GM12875 (cell line): ENCODE measurements around the gene CMKLR1.

ENCODE experiments used
- H3K4me3 ChIP-seq: one replicate; pipeline ENCODE4 v1.5.1; 2011; ENCODE audit warnings: low read depth, low read length, control low read depth
- TF ChIP-seq, protein P1 (sequence below): IDR thresholded peaks from 2 replicates; pipeline ENCODE4 v1.5.1; 2011; ENCODE audit warnings: low read depth, mild to moderate bottlenecking, control low read depth, inconsistent platforms, low read length, moderate library complexity, borderline replicate concordance; ENCODE audit not compliant: insufficient read depth

Gene CMKLR1

DNA sequence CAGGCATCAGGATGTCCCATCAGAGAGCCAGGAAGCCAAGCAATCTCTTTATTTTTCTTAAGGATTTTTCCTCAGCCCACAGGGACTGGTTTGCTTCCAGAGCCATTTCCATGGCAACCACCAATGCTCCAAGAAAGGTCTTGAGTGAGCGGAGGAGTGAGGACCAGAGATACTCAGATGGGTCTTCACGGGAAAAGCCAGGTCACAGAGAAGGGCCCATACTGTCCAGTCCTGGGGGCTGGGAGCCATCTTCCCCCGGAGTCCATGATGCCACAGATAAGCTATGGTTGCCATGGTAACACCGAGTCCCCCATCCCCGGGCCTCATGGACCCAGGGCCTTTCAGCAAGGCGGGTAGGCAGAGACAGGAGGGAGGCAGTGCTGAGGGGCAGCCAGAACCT, 28.6 kb downstream of the CMKLR1 start:
- H3K4me3 ChIP-seq, result no peak overlapping the region
- TF ChIP-seq, protein P1, sequence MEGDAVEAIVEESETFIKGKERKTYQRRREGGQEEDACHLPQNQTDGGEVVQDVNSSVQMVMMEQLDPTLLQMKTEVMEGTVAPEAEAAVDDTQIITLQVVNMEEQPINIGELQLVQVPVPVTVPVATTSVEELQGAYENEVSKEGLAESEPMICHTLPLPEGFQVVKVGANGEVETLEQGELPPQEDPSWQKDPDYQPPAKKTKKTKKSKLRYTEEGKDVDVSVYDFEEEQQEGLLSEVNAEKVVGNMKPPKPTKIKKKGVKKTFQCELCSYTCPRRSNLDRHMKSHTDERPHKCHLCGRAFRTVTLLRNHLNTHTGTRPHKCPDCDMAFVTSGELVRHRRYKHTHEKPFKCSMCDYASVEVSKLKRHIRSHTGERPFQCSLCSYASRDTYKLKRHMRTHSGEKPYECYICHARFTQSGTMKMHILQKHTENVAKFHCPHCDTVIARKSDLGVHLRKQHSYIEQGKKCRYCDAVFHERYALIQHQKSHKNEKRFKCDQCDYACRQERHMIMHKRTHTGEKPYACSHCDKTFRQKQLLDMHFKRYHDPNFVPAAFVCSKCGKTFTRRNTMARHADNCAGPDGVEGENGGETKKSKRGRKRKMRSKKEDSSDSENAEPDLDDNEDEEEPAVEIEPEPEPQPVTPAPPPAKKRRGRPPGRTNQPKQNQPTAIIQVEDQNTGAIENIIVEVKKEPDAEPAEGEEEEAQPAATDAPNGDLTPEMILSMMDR, result no peak

DNA sequence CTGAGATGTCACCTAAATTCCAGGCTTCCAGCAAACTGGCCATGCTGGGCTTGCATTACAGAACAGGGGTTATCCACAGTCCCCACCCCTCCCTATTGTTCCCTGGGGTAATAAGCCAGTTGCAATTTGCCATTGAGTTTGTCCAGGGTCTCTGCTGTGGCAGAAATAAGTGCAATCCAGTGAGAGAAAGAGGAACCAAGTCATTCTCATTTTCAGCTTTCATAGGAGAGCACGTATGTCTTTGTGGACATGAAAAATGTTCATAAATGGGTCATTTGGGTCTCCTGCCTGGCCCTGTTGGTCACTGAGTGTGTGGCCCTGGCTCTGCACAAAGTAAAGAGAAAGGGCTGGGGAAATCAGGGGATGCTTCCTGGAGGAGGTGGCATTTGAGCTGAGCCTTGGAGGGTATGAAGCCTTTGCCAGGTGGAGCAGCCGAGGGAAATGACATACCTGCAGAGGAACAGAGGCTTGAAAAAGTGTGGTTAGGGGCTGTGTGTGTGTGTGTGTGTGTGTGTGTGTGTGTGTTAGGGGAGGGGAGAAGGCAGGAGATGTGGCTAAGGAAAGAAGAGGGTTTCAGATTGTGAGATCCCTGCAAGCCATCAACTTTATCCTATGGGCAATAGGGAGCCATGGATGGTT, 29.3 kb downstream of the CMKLR1 start:
- no peak overlapping the region for H3K4me3 ChIP-seq
- TF ChIP-seq, protein P1, result no peak

DNA sequence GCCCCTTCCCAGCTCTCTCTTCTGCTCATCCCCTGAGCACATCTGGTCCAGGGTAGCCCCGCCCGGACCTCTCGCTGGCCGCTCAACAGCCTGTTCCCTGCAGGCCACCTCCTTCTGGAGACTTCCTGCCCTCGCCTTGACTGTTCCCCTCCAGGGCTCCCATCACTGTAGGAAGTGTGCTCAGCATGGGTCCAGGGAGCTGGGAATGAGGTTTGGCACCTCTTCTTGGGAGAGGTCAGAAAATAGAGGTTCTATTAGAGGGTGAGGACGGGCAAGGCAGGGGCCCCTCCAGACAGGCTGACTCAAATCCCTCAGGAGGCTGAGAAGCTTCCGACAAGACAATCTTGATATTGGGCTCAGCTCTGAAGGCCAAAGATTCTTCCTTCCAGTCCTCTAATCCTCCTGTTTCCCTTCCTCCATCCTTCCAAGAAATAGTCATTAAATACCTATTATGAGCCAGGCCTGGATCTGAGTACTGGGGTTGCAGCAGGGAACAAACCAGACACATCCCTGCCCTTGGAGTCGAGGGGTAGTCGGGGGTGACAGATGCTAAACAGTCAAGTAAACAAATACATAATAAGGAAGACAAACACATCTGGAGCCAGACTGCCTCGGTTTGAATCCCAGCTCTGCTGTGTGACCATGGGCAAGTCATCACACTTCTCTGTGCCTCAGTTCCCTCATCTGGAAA, 30.6 kb downstream of the CMKLR1 start:
- TF ChIP-seq, protein P1, result no peak
- H3K4me3 ChIP-seq, result no peak overlapping the region

DNA sequence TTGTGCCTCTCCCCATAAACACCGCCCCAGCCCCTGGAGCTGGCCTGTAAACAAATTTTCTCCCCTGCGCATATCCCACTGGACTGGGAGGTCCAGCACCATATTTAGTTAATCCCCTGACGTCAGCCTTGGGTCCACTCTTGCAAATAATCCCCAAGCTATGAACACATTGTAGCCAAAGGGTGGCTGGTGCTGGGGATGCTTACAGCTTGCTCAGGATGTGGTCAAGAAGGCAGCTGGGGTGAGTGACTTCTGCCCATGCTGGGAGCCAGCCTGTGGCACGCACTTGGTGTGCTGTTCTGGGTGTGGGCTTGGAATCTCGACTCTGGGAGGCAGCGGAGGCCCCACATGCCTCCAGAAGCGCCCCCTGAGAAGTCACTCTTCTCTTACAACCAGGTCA, 32.1 kb downstream of the CMKLR1 start:
- TF ChIP-seq, protein P1, result no peak

DNA sequence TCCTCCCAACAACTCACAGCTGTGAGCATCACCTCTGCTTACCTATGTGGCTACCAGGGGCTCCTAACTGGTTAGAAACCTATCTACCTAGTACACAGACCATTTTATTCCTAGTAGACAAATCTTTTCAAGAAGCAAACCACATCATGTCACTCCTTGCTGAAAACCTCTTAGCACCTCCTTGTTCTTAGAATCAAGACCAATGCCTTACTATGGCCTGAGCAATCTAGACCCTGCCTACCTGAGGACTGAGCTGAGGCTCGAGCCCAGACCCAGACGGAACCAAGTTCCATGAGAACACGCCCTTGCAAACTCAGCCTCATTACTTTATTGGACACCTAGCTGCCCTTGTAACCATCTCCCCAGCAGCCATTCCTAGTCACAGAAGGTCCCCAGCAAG, 32.6 kb downstream of the CMKLR1 start:
- no peak overlapping the region for H3K4me3 ChIP-seq
- TF ChIP-seq, protein P1, result no peak

More for the DNA sequence above, 32.1 kb downstream of the CMKLR1 start:
- no peak overlapping the region for H3K4me3 ChIP-seq

DNA sequence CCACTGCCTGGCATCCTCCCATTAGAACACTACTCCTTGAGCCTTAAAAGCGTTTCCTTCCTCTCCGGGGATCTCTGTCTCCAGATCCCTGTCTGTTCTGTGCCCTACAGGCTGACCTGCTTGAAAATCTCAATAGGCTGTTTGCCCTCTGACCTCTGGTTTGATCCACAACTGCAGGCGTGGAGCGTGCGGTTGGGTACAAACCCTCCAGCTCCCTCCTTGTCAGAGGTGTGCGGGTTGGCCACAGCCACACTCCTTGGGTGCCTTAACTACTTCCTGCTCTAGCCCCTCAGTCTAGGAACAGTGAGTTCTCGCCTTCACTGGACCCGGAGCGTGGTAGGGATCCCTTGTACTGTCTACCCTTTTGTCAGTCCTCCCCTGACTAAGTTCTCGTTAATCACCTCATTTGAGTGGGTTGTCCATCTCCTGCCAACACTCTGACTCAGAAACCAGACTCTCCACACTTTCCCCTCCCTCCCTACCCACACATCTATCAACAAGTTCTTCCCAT, 33.1 kb downstream of the CMKLR1 start:
- no peak overlapping the region for H3K4me3 ChIP-seq
- TF ChIP-seq, protein P1, result no peak

DNA sequence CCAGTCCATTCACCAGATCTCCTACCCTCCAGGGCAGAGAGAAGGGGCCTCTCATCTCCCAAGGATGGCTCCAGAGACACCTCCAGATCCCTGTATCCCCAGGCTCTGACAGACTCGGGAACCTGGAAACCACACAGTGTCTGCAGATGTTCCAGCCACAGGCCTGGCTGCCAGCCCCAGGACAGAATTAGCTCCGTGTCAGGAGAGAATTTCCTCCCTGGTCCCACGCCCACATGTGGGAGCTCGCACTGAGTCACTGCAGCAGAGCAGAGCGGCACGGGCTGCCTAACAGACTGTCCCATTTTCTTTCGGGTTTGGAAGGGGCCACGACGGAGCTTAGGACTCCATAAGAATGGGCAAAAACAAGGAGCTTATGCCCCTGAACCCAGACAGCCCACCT, 33.6 kb downstream of the CMKLR1 start:
- H3K4me3 ChIP-seq, result no peak overlapping the region

More for the DNA sequence above, 33.6 kb downstream of the CMKLR1 start:
- TF ChIP-seq, protein P1, result no peak
